Gastroesophageal sphincter (tissue), 4 donors: ENCODE data around the gene KLHDC9. TPM values are rescaled to one million over a fixed set of nuclear protein-coding genes. Genes with fewer than 3 reads are reported as not detected.

Source experiments
- ATAC-seq: fragments of 150-250 bp; one replicate; pipeline ENCODE4 v1.9.1; 2016; ENCODE audit warnings: mild to moderate bottlenecking, moderate library complexity
- H3K27ac ChIP-seq, 4 donors: fragments of 200-600 bp; sonication (generic) in 3 of 4; 1 replicate in 3 of 4; 2 replicates in 1 of 4; pipeline ENCODE4 v1.5.1; 2016 to 2019
- H3K27me3 ChIP-seq: fragments of 200-600 bp; sonication (generic); one replicate; pipeline ENCODE4 v1.5.1; 2019
- H3K36me3 ChIP-seq, 2 donors: fragments of 200-600 bp; sonication (generic); one replicate each; pipeline ENCODE4 v1.5.1; 2019; ENCODE audit warnings: control low read depth in 1 of 2
- H3K4me1 ChIP-seq, 3 donors: fragments of 200-600 bp; sonication (generic); 1 replicate in 2 of 3; 2 replicates in 1 of 3; pipeline ENCODE4 v1.5.1; 2016 to 2019; ENCODE audit warnings: control low read depth in 2 of 3
- H3K4me3 ChIP-seq, 2 donors: fragments of 200-600 bp; sonication (generic); one replicate each; pipeline ENCODE4 v1.5.1; 2019; ENCODE audit warnings: mild to moderate bottlenecking in 1 of 2, moderate library complexity in 1 of 2
- H3K9me3 ChIP-seq, 3 donors: fragments of 200-600 bp; sonication (generic); one replicate each; pipeline ENCODE4 v1.5.1; 2017 to 2019; ENCODE audit warnings: control low read depth in 2 of 3
- CTCF ChIP-seq, 4 experiments: fragments of 200-600 bp in 2 of 4; fragments of 450-650 bp in 2 of 4; sonication (generic) in 1 of 4; IDR thresholded peaks; one replicate each; pipeline ENCODE4 v1.5.1; 2017 to 2019; ENCODE audit warnings: antibody characterized with exemption in 4 of 4, mild to moderate bottlenecking in 2 of 4, moderate library complexity in 2 of 4
- EP300 ChIP-seq: sonication (generic); formaldehyde crosslinking; IDR thresholded peaks from one replicate; pipeline ENCODE4 v1.6.1; 2017; ENCODE audit warnings: antibody characterized with exemption, mild to moderate bottlenecking
- POLR2A ChIP-seq, 2 donors: fragments of 450-650 bp; IDR thresholded peaks; one replicate each; pipeline ENCODE4 v1.6.1; 2017; ENCODE audit warnings: antibody characterized with exemption in 2 of 2, mild to moderate bottlenecking in 2 of 2, moderate library complexity in 1 of 2
- POLR2AphosphoS5 ChIP-seq: sonication (generic); formaldehyde crosslinking; IDR thresholded peaks from one replicate; pipeline ENCODE4 v1.6.1; 2017; ENCODE audit warnings: antibody characterized with exemption
- WGBS, 2 donors: methylation state at CpG; one replicate each; pipeline ENCODE4 v1.1.5; 2018; ENCODE audit warnings: low coverage in 1 of 2; 5-methylcytosine and 5-hydroxymethylcytosine counted together
- total RNA-seq, 4 donors: library from RNA; depleted of rRNA; stranded (reverse); fragments of >200 nt; gene quantifications; one replicate each; pipeline ENCODE4 v1.1.0, GENCODE V29; 2016

KLHDC9 gene
- total RNA-seq, 4 donors from 2014 or later: 3.5 to 22.6 (median 8.6) TPM

DNA sequence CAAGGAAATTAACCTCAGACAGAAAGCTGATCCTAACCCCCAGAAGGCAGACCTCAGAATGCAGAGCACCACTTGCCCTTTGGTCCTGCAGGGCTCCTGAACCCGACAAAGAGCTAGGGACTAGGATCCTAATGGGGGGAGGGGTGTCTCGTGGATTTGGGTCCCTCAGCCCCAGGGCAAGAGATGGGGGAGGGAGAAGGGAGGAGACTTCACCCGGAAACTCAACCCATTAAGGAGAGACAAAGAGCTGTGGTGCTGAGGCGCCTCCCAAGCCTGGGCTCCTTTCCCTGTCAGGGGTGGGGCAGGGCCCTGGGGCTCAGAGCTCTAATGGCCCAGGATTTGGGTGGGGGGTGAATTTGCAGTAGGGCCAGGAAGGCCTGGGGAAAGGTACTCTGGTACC is 11.7 kb upstream of the KLHDC9 start:
- no peaks in the 10 kb centered on the region for H3K4me1 ChIP-seq
- H3K36me3 ChIP-seq: no peaks in the 10 kb centered on the region
- no peak for ATAC-seq
- H3K27me3 ChIP-seq: peaks cover 6% of the 10 kb centered on the region
- 25 to 40% methylated on average over 1 to 2 of the region's 4 CpGs for WGBS, 2 donors
- H3K9me3 ChIP-seq: no peaks in the 10 kb centered on the region
- no peak overlapping the region for H3K27ac ChIP-seq
- no peak for TF ChIP-seq POLR2AphosphoS5
- no peak for TF ChIP-seq POLR2A (IDR thresholded peaks at IDR 0.05)
- TF ChIP-seq EP300: no peak
- TF ChIP-seq CTCF (IDR thresholded peaks at IDR 0.05): no peak
- no peak overlapping the region for H3K4me3 ChIP-seq

- no peaks in the 10 kb centered on the region for H3K9me3 ChIP-seq
- H3K4me3 ChIP-seq: no peak overlapping the region
- TF ChIP-seq POLR2A (IDR thresholded peaks at IDR 0.05) (no peak), POLR2AphosphoS5 (no peak), CTCF (IDR thresholded peaks at IDR 0.05) (no peak), EP300 (no peak)
- H3K36me3 ChIP-seq: no peaks in the 10 kb centered on the region
- H3K4me1 ChIP-seq: no peaks in the 10 kb centered on the region
- ATAC-seq: no peak
- WGBS, 2 donors: 79% methylated on average over 3 of the region's 3 CpGs; no CpG with 5 or more reads in 1 of the 2 donors
- peaks cover 6% of the 10 kb centered on the region for H3K27me3 ChIP-seq
- no peak overlapping the region for H3K27ac ChIP-seq
Observed at GRCh38 chr1:161088587-161089110, 9.5 kb upstream of the KLHDC9 start.

DNA sequence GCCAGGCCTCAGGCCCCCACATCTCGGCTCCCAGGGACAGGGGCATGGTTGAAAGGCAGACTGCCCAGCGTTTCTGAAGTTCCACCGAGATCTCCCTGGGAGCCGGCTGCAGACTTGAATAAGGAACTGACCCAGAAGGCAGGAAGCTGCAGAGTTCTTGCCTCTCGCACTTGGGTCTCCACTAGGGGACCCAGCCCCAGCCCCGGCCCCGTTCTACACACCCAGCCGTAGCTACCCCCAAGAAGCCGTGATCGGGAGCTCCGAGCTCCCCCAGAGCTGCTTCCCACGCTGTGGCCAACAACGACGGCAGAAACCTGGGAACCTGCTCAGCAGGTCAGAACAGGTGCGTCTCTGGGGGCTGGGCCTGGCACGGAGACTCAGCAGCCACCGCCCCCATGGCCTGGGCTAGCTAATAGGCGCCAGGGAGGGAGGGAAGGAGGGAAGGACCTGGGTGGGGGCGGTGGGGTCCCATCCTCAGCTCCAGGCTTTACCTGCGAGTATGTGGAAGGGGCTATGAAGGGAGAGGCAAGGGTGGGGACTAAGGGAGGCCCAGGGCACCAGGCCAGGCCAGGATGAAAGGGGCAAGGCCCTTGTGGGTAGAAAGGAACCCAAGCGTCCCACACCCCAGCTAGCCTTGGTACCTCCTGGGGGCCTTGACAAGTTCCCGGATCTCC is 8.8 kb upstream of the KLHDC9 start, which contains the start of gene NECTIN4:
Gene NECTIN4 (minus strand): TSS at position 308 of the 674 bp plus-strand sequence. CDS start 262 bp downstream, at position 46.
- Histone ChIP-seq H3K36me3 (no peaks in the 10 kb centered on the region), H3K4me1 (no peaks in the 10 kb centered on the region), H3K27me3 (peaks cover 6% of the 10 kb centered on the region), H3K27ac (no peak within 1 kb of the TSS), H3K4me3 (no peak within 1 kb of the TSS), H3K9me3 (no peaks in the 10 kb centered on the region)
- 60 to 64% methylated on average over 6 to 8 of the region's 22 CpGs for WGBS, 2 donors
- TF ChIP-seq CTCF (IDR thresholded peaks at IDR 0.05): no peak
- TF ChIP-seq POLR2A (IDR thresholded peaks at IDR 0.05): no peak
- TF ChIP-seq POLR2AphosphoS5: no peak
- no peak for TF ChIP-seq EP300
- ATAC-seq: no peak

DNA sequence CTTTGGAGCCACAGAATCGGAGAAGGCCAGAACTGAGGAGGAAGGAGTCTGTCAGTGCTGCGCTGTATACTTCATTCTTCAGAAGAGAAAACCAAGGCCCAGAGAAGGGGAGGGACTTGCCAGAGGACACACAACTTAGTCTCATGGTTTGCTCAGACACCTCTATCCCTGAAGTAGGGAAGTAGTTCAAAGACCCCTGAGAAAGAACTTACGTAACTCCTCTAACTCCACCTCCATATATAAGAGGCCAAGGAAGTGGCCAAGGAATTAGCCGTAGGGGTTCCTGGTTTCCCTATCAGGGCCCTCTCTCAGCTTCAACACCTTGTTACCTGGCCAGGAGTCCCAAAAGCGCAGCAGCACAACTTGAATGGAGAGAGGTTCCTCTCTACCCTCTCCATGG is 8.2 kb upstream of the KLHDC9 start:
- peaks cover 6% of the 10 kb centered on the region for H3K27me3 ChIP-seq
- no peak for ATAC-seq
- H3K4me1 ChIP-seq: no peaks in the 10 kb centered on the region
- 80 to 100% methylated on average over 2 to 3 of the region's 5 CpGs for WGBS, 2 donors
- no peak for TF ChIP-seq POLR2A (IDR thresholded peaks at IDR 0.05)
- TF ChIP-seq CTCF (IDR thresholded peaks at IDR 0.05): no peak
- no peak for TF ChIP-seq POLR2AphosphoS5
- no peak for TF ChIP-seq EP300
- no peak overlapping the region for H3K4me3 ChIP-seq
- H3K36me3 ChIP-seq: no peaks in the 10 kb centered on the region
- no peak overlapping the region for H3K27ac ChIP-seq
- H3K9me3 ChIP-seq: no peaks in the 10 kb centered on the region

DNA sequence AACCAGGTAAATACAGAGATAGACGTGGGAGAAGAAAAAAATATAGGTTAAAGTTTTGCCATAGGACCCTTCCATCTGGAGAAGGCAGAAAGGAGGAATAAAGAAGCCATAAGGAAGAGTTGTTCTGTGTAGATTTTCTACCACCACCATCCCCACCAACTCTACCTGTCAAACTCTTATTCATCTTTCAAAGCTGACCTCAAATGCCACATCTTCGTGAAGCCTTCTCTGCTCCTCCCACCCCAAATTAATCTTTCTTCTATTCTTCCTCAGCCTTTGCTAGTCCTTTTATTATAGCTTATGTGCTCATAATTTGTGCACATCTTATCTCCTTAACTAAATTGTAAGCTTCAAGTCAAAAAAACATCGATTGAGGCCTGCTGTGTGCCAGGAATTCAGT is 7.5 kb upstream of the KLHDC9 start:
- Histone ChIP-seq H3K27me3 (peaks cover 6% of the 10 kb centered on the region), H3K36me3 (no peaks in the 10 kb centered on the region), H3K4me1 (no peaks in the 10 kb centered on the region), H3K27ac (no peak overlapping the region), H3K4me3 (no peak overlapping the region), H3K9me3 (no peaks in the 10 kb centered on the region)
- 59 to 76% methylated on average over 3 of the region's 3 CpGs for WGBS, 2 donors
- ATAC-seq: no peak
- TF ChIP-seq EP300 (no peak), CTCF (IDR thresholded peaks at IDR 0.05) (no peak), POLR2AphosphoS5 (no peak), POLR2A (IDR thresholded peaks at IDR 0.05) (no peak)
